Measurements from ENCODE around the gene HPCAL4. TPM values are rescaled to one million over a fixed set of nuclear protein-coding genes. Genes with fewer than 3 reads are reported as not detected.

HPCAL4 gene
- total and polyA plus RNA-seq, 9 of the 15 experiments (the other 6 are each of a cell fraction or from before 2014, with no cell fraction given), result 0.01 to 0.04 (median 0.04) TPM; not detected in 4

DNA sequence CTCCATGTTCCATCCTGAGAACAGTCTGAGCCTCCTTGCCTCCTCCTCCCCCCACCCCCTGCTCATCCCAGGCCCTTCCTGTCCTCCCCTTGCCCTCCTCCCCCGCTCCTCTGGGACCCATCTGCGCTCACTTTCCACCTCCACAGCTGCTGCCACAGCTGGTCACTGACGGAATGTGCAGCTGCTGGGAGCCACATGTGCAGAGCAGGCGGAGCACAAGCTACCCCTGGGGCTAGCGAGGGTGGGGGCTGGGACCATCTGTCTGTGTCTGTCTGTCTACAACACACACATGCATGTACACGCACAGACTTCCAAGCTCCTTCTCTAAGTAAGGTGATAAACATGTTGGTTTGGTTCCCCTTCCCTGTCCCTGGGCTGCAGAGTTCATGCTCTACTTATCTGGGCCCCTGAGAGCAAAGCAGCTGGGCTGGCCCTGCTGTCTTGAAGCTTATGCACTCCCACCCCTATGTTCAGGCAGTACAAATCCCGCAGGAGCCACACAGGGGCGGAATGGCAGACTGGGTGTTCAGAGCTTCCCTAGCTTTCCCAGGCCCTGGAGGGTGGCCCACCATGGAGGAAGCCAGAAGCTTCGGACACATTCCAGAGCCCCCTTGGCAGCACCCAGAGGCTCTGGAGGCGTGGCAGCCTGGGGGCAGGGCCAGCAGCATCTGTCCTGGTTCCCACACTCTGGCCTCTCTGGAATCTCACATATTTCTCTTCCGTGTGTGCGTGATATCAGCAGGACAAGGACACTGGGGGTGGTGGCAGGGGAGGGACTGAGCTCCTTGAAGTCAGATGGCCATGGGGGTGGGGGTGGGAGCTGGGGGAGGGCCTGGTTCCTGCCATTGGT is 44.8 kb downstream of the HPCAL4 start (continued):
- TF ChIP-seq, protein P1, sequence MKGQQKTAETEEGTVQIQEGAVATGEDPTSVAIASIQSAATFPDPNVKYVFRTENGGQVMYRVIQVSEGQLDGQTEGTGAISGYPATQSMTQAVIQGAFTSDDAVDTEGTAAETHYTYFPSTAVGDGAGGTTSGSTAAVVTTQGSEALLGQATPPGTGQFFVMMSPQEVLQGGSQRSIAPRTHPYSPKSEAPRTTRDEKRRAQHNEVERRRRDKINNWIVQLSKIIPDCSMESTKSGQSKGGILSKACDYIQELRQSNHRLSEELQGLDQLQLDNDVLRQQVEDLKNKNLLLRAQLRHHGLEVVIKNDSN (CRISPR knock-in tag; IDR thresholded peaks at IDR 0.05), result no peak
- TF ChIP-seq, protein P2, sequence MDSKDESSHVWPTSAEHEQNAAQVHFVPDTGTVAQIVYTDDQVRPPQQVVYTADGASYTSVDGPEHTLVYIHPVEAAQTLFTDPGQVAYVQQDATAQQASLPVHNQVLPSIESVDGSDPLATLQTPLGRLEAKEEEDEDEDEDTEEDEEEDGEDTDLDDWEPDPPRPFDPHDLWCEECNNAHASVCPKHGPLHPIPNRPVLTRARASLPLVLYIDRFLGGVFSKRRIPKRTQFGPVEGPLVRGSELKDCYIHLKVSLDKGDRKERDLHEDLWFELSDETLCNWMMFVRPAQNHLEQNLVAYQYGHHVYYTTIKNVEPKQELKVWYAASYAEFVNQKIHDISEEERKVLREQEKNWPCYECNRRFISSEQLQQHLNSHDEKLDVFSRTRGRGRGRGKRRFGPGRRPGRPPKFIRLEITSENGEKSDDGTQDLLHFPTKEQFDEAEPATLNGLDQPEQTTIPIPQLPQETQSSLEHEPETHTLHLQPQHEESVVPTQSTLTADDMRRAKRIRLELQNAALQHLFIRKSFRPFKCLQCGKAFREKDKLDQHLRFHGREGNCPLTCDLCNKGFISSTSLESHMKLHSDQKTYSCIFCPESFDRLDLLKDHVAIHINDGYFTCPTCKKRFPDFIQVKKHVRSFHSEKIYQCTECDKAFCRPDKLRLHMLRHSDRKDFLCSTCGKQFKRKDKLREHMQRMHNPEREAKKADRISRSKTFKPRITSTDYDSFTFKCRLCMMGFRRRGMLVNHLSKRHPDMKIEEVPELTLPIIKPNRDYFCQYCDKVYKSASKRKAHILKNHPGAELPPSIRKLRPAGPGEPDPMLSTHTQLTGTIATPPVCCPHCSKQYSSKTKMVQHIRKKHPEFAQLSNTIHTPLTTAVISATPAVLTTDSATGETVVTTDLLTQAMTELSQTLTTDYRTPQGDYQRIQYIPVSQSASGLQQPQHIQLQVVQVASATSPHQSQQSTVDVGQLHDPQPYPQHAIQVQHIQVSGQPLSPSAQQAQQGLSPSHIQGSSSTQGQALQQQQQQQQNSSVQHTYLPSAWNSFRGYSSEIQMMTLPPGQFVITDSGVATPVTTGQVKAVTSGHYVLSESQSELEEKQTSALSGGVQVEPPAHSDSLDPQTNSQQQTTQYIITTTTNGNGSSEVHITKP (IDR thresholded peaks at IDR 0.05; ENCODE audit: partially characterized antibody), result peak; percentile 85
- TF ChIP-seq RAD21 (CRISPR knock-in tag; conservative IDR thresholded peaks at IDR 0.05 in 1 of 2, IDR thresholded peaks at IDR 0.05 in 1 of 2) (no peak), TAF9B (IDR thresholded peaks at IDR 0.05; ENCODE audit: partially characterized antibody) (peak; percentile 80), KHSRP (IDR thresholded peaks at IDR 0.05) (no peak), FOXK2 (conservative IDR thresholded peaks at IDR 0.05 in 1 of 2, IDR thresholded peaks at IDR 0.05 in 1 of 2; ENCODE audit: low read depth in 2 of 2) (no peak), HEY1 (CRISPR knock-in tag; IDR thresholded peaks at IDR 0.05; ENCODE audit: borderline replicate concordance) (no peak), SMAD3 (CRISPR knock-in tag; conservative IDR thresholded peaks at IDR 0.05) (no peak), BHLHE40 (IDR thresholded peaks at IDR 0.05; ENCODE audit: low read length) (peak; percentile 36; the same call in 1 of the 2 replicates), RBM34 (IDR thresholded peaks at IDR 0.05; ENCODE audit: borderline replicate concordance, insufficient read depth, low read length) (no peak), DDX20 (tag; IDR thresholded peaks at IDR 0.05; ENCODE audit: low read depth) (no peak), HLTF (IDR thresholded peaks at IDR 0.05) (no peak), SMARCE1 (IDR thresholded peaks at IDR 0.05) (no peak), KLF13 (tag; IDR thresholded peaks at IDR 0.05; ENCODE audit: borderline replicate concordance, low read depth) (no peak), NR2F6 (CRISPR knock-in tag; IDR thresholded peaks at IDR 0.05) (no peak), FUS (optimal IDR thresholded peaks at IDR 0.05; ENCODE audit: low read depth, low read length) (no peak), CREM (IDR thresholded peaks at IDR 0.05; ENCODE audit: low read depth) (no peak), SMAD4 (CRISPR knock-in tag; conservative IDR thresholded peaks at IDR 0.05) (no peak), SMARCA5 (IDR thresholded peaks at IDR 0.05) (no peak), NR1H2 (CRISPR knock-in tag; IDR thresholded peaks at IDR 0.05) (no peak), ZNF253 (CRISPR knock-in tag; conservative IDR thresholded peaks at IDR 0.05) (no peak), PPARD (CRISPR knock-in tag; IDR thresholded peaks at IDR 0.05) (no peak), ZEB2 (IDR thresholded peaks at IDR 0.05) (no peak), MYNN (IDR thresholded peaks at IDR 0.05) (no peak; the same call in 1 of the 2 replicates), MYNN (CRISPR knock-in tag; IDR thresholded peaks at IDR 0.05) (no peak), MAZ (CRISPR knock-in tag; conservative IDR thresholded peaks at IDR 0.05 in 1 of 2, IDR thresholded peaks at IDR 0.05 in 1 of 2) (no peak)
- TF ChIP-seq, protein P3, sequence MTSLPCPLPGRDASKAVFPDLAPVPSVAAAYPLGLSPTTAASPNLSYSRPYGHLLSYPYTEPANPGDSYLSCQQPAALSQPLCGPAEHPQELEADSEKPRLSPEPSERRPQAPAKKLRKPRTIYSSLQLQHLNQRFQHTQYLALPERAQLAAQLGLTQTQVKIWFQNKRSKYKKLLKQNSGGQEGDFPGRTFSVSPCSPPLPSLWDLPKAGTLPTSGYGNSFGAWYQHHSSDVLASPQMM (CRISPR knock-in tag; IDR thresholded peaks at IDR 0.05), result no peak
